Stimulated activated naive CD8-positive, alpha-beta T cell treated with anti-CD3 and anti-CD28 coated beads, Interleukin-15, Interleukin-2, amounts not matched to agents 100 U/mL and 50 U/mL, for 24 hours (primary cell): ENCODE measurements around the gene COL9A2.
"Not testable (repeated sequence)": the region's sequence is repeated elsewhere in the genome, so short reads cannot be mapped to it uniquely, and the experiment has no call there.

Experiments
- ATAC-seq: fragments of 150-1000 bp; cut with Tn5 transposase; one replicate; pipeline ENCODE4 v1.10.0; 2021
- DNase-seq: peaks from one replicate; pipeline ENCODE4 v3.0.0; 2021

Gene COL9A2

GRCh38 chr1:40316595-40317393, at the start of gene COL9A2:
Gene COL9A2 (minus strand): TSS chr1:40317286. CDS start chr1:40317197, 89 bp downstream.
- DNase-seq (peak; percentile 72), ATAC-seq (peak; percentile 44)

GRCh38 chr1:40363721-40364120, 46.6 kb upstream of the COL9A2 start:
- DNase-seq (peak; percentile 43), ATAC-seq (peak; percentile 97)

GRCh38 chr1:40362699-40363098, 45.6 kb upstream of the COL9A2 start:
- ATAC-seq (no peak), DNase-seq (no peak)

GRCh38 chr1:40362199-40362598, 45.1 kb upstream of the COL9A2 start:
- ATAC-seq (no peak), DNase-seq (no peak)

GRCh38 chr1:40361637-40362036, 44.6 kb upstream of the COL9A2 start:
- ATAC-seq (no peak), DNase-seq (no peak)

- DNase-seq (no peak), ATAC-seq (no peak)
Measured at GRCh38 chr1:40361201-40361600, 44.1 kb upstream of the COL9A2 start.

GRCh38 chr1:40360631-40361030, 43.5 kb upstream of the COL9A2 start:
- ATAC-seq (no peak), DNase-seq (no peak)

GRCh38 chr1:40357625-40358024, 40.5 kb upstream of the COL9A2 start:
- ATAC-seq = no peak
- no peak for DNase-seq

GRCh38 chr1:40353082-40353481, 36.0 kb upstream of the COL9A2 start:
- DNase-seq = no peak
- ATAC-seq = no peak

GRCh38 chr1:40352126-40352525, 35.0 kb upstream of the COL9A2 start:
- DNase-seq = no peak
- ATAC-seq = no peak

- DNase-seq (no peak), ATAC-seq (no peak)
Measured at GRCh38 chr1:40351124-40351523, 34.0 kb upstream of the COL9A2 start.

- DNase-seq = no peak
- no peak for ATAC-seq
Measured at GRCh38 chr1:40350391-40350790, 33.3 kb upstream of the COL9A2 start.

- ATAC-seq (no peak), DNase-seq (peak; percentile 24)
Measured at GRCh38 chr1:40344597-40344996, 27.5 kb upstream of the COL9A2 start.

GRCh38 chr1:40342381-40342717, 25.3 kb upstream of the COL9A2 start:
- not testable (repeated sequence) for ATAC-seq, DNase-seq

GRCh38 chr1:40341491-40342380, 24.6 kb upstream of the COL9A2 start:
- ATAC-seq (peak; percentile 9), DNase-seq (no peak)

GRCh38 chr1:40339420-40340323, 22.6 kb upstream of the COL9A2 start:
- no peak for DNase-seq
- no peak for ATAC-seq

- ATAC-seq (peak; percentile 93), DNase-seq (peak; percentile 89)
Measured at GRCh38 chr1:40338745-40339419, 21.8 kb upstream of the COL9A2 start.

- DNase-seq (no peak), ATAC-seq (no peak)
Measured at GRCh38 chr1:40337443-40337842, 20.4 kb upstream of the COL9A2 start.

- ATAC-seq (no peak), DNase-seq (no peak)
Measured at GRCh38 chr1:40332695-40333094, 15.6 kb upstream of the COL9A2 start.

GRCh38 chr1:40331403-40331802, 14.3 kb upstream of the COL9A2 start:
- ATAC-seq, DNase-seq: not testable (repeated sequence)

GRCh38 chr1:40318970-40319621, 2.0 kb upstream of the COL9A2 start:
- DNase-seq = no peak
- no peak for ATAC-seq
